K562 (cell line): ENCODE results near the gene HIVEP3. TPM values are rescaled to one million over a fixed set of nuclear protein-coding genes. Genes with fewer than 3 reads are reported as not detected.

Experiments used
- ATAC-seq: fragments of 200-7000 bp; cut with Tn5 transposase; 3 replicates; pipeline ENCODE4 v1.9.1; 2020; ENCODE audit warnings: moderate library complexity
- BruUV-seq: library from RNA; stranded (reverse); fragments of 400-500 nt; replicated peaks from 2 replicates; lab custom pipeline; 2021; lab: Mats Ljungman, UMichigan
- CTCF ChIA-PET: fragments of 300-600 bp; formaldehyde crosslinking; extraction: SDS; loops from one replicate; lab custom pipeline; 2021; ENCODE audit warnings: low intra/inter-chr PET ratio; lab: Yijun Ruan, JAX
- POLR2A ChIA-PET: fragments of 300-600, 350-650 bp; sonication (Branson Sonifier 250); formaldehyde crosslinking; extraction: SDS; loops from one replicate; lab custom pipeline; 2021; ENCODE audit warnings: antibody characterized with exemption, inconsistent platforms; lab: Yijun Ruan, JAX
- DNase-seq, 4 experiments: peaks; one replicate each; pipeline versions ENCODE4 v3.0.0 to v3.0.0-alpha.2; 2011 to 2018; ENCODE audit warnings: low spot score in 3 of 4, mixed read lengths in 3 of 4; ENCODE audit errors: extremely low read depth in 1 of 4
- FAIRE-seq: peaks from 2 replicates; lab custom pipeline; 2011; peaks lifted over from hg19 to GRCh38; lab: Jason Lieb, UNC
- H2AFZ ChIP-seq: 2 replicates; pipeline ENCODE4 v1.6.0; 2011; ENCODE audit warnings: low read depth, low read length, control low read depth, inconsistent platforms
- H3K27ac ChIP-seq: fragments of 200-600 bp; 3 replicates; pipeline ENCODE4 v1.8.0; 2011; ENCODE audit warnings: low read depth, mild to moderate bottlenecking, control low read depth, inconsistent platforms, low read length, moderate library complexity, mixed read lengths; ENCODE audit errors: extremely low read depth
- H3K27me3 ChIP-seq, 2 experiments: fragments of 300-600 bp in 1 of 2; 2 replicates in 1 of 2; 3 replicates in 1 of 2; pipeline versions ENCODE4 v1.6.0 to v1.8.0; 2011; ENCODE audit warnings: inconsistent platforms in 2 of 2, low read length in 2 of 2, mild to moderate bottlenecking in 1 of 2, mixed read lengths in 1 of 2, moderate library complexity in 1 of 2; ENCODE audit not compliant: control insufficient read depth in 2 of 2, insufficient read depth in 2 of 2
- H3K36me3 ChIP-seq: fragments of 300-600 bp; 3 replicates; pipeline ENCODE4 v1.8.0; 2011; ENCODE audit warnings: mild to moderate bottlenecking, low read length, inconsistent platforms; ENCODE audit not compliant: control insufficient read depth, insufficient read depth
- H3K4me1 ChIP-seq, 2 experiments: fragments of 200-600 bp in 1 of 2; replicated peaks in 1 of 2; 2 replicates in 1 of 2; 3 replicates in 1 of 2; pipeline versions ENCODE4 v1.5.1 to v1.8.0; 2011; ENCODE audit warnings: inconsistent platforms in 2 of 2, low read length in 2 of 2, mild to moderate bottlenecking in 1 of 2, mixed read lengths in 1 of 2, moderate library complexity in 1 of 2; ENCODE audit not compliant: control insufficient read depth in 2 of 2, insufficient read depth in 2 of 2
- H3K4me2 ChIP-seq: 2 replicates; pipeline ENCODE4 v1.6.1; 2011; ENCODE audit warnings: low read length, control low read depth, inconsistent platforms, mixed read lengths; ENCODE audit not compliant: insufficient read depth
- H3K4me3 ChIP-seq: fragments of 200-600 bp; sonication (generic), shearing (Covaris generic); 2 replicates; pipeline ENCODE4 v1.5.1; 2016; ENCODE audit warnings: control low read depth, inconsistent platforms
- H3K79me2 ChIP-seq: fragments of 200-600 bp; 3 replicates; pipeline ENCODE4 v1.8.0; 2011; ENCODE audit warnings: low read length, inconsistent platforms; ENCODE audit not compliant: control insufficient read depth, insufficient read depth
- H3K9ac ChIP-seq, 2 experiments: 2 replicates each; pipeline versions ENCODE4 v1.6.0 to v1.6.1; 2011; ENCODE audit warnings: low read depth in 2 of 2, low read length in 2 of 2, control low read depth in 1 of 2, inconsistent platforms in 1 of 2, mild to moderate bottlenecking in 1 of 2, mixed read lengths in 1 of 2; ENCODE audit not compliant: insufficient read depth in 1 of 2
- H3K9me1 ChIP-seq: one replicate; pipeline ENCODE4 v1.6.0; 2011; ENCODE audit warnings: inconsistent platforms, mild to moderate bottlenecking, low read length, moderate library complexity; ENCODE audit not compliant: control insufficient read depth, insufficient read depth
- H3K9me3 ChIP-seq: replicated peaks from 2 replicates; pipeline ENCODE4 v1.5.1; 2011; ENCODE audit warnings: low read depth, low read length, inconsistent platforms; ENCODE audit not compliant: control insufficient read depth, insufficient read depth
- H4K20me1 ChIP-seq: replicated peaks from 2 replicates; pipeline ENCODE4 v1.6.1; 2011; ENCODE audit warnings: low read length, inconsistent platforms, mixed read lengths; ENCODE audit not compliant: control insufficient read depth, insufficient read depth
- BCOR ChIP-seq: fragments of 450-650 bp; IDR thresholded peaks from 2 replicates; pipeline ENCODE4 v1.6.1; 2016
- BHLHE40 ChIP-seq: IDR thresholded peaks from 2 replicates; pipeline ENCODE4 v1.6.1; 2011; ENCODE audit warnings: low read length, improper control_type of control experiment
- CBX1 ChIP-seq: sonication (generic); IDR thresholded peaks from 2 replicates; pipeline ENCODE4 v1.6.1; 2016; ENCODE audit warnings: antibody characterized with exemption, low read depth, mild to moderate bottlenecking
- CEBPB ChIP-seq: fragments of 450-650 bp; IDR thresholded peaks from 2 replicates; pipeline ENCODE4 v1.6.1; 2016; ENCODE audit warnings: missing genetic modification characterization, missing compliant biosample characterization
- CEBPG ChIP-seq, 3 experiments: fragments of 200-800 bp in 1 of 3; sonication (Bioruptor generic) in 1 of 3; sonication (generic) in 1 of 3; formaldehyde crosslinking in 1 of 3; IDR thresholded peaks in 2 of 3; conservative IDR thresholded peaks in 1 of 3; 2 replicates each; pipeline versions ENCODE4 v1.6.1 to v1.8.0; 2016 to 2022; ENCODE audit warnings: missing compliant biosample characterization in 2 of 3, missing genetic modification characterization in 2 of 3, mild to moderate bottlenecking in 1 of 3, missing genetic modification reagents in 1 of 3
- CHD4 ChIP-seq: fragments of 200-600 bp; sonication (generic); IDR thresholded peaks from 3 replicates; pipeline ENCODE4 v1.6.1; 2012; ENCODE audit warnings: low read depth, mild to moderate bottlenecking, mixed read lengths, low read length, inconsistent platforms; ENCODE audit not compliant: insufficient read depth, insufficient replicate concordance, poor library complexity, severe bottlenecking
- EGR1 ChIP-seq: fragments of 450-650 bp; conservative IDR thresholded peaks from 2 replicates; pipeline ENCODE4 v1.6.1; 2017; ENCODE audit warnings: mild to moderate bottlenecking
- ELF1 ChIP-seq: fragments of 200-800 bp; sonication (Bioruptor generic); IDR thresholded peaks from 2 replicates; pipeline ENCODE4 v1.6.1; 2016; ENCODE audit warnings: missing genetic modification characterization, missing compliant biosample characterization
- ETV1 ChIP-seq: fragments of 450-650 bp; conservative IDR thresholded peaks from 2 replicates; pipeline ENCODE4 v1.6.1; 2016; ENCODE audit warnings: missing genetic modification characterization, control low read depth, low read depth, missing compliant biosample characterization
- GABPA ChIP-seq: fragments of 200-800 bp; sonication (Bioruptor generic); conservative IDR thresholded peaks from 2 replicates; pipeline ENCODE4 v1.6.1; 2016; ENCODE audit warnings: low read depth, missing genetic modification characterization, missing compliant biosample characterization
- OTX1 ChIP-seq: fragments of 450-650 bp; formaldehyde crosslinking; IDR thresholded peaks from 2 replicates; pipeline ENCODE4 v1.4.0; 2022; ENCODE audit warnings: mild to moderate bottlenecking
- RAD51 ChIP-seq: fragments of 450-650 bp; IDR thresholded peaks from 2 replicates; pipeline ENCODE4 v1.7.1; 2016; ENCODE audit warnings: low read depth, mild to moderate bottlenecking, borderline replicate concordance
- RBM25 ChIP-seq: fragments of 200-400 bp; formaldehyde crosslinking; IDR thresholded peaks from 2 replicates; pipeline ENCODE4 v1.6.1; 2018; ENCODE audit warnings: low read length, low read depth, moderate library complexity; ENCODE audit not compliant: severe bottlenecking
- RFX5 ChIP-seq: IDR thresholded peaks from 2 replicates; pipeline ENCODE4 v1.6.1; 2011; ENCODE audit warnings: low read depth, mild to moderate bottlenecking, improper control_type of control experiment, low read length
- TCF3 ChIP-seq: sonication (generic); formaldehyde crosslinking; IDR thresholded peaks from 2 replicates; pipeline ENCODE4 v1.4.0; 2020; ENCODE audit warnings: mild to moderate bottlenecking, missing genetic modification reagents
- USF1 ChIP-seq: sonication (generic); formaldehyde crosslinking; IDR thresholded peaks from 2 replicates; pipeline ENCODE4 v1.9.0; 2022; ENCODE audit warnings: mild to moderate bottlenecking, missing genetic modification reagents
- USF2 ChIP-seq: sonication (generic); formaldehyde crosslinking; IDR thresholded peaks from 2 replicates; pipeline ENCODE4 v1.5.0; 2020; ENCODE audit warnings: missing genetic modification reagents
- ZNF324 ChIP-seq: fragments of 250-450 bp; sonication (Bioruptor Pico); IDR thresholded peaks from 2 replicates; pipeline ENCODE4 v1.4.0; 2020; ENCODE audit warnings: mild to moderate bottlenecking
- WGBS: fragments of 100-300 bp; shearing (Covaris generic); methylation state at CpG from one replicate; pipeline ENCODE4 v1.1.6; 2016; ENCODE audit warnings: low coverage, mixed read lengths; ENCODE audit not compliant: insufficient coverage; ENCODE audit errors: missing lambda C conversion rate; 5-methylcytosine and 5-hydroxymethylcytosine counted together
- in situ Hi-C: fragments of 300-500 bp; cut with MboI; formaldehyde crosslinking; loops from 4 replicates; pipeline ENCODE4 v1.15.0; 2018; ENCODE audit warnings: inconsistent platforms, mixed read lengths
- intact Hi-C: fragments of 100-400 bp; cut with micrococcal nuclease; formaldehyde crosslinking; loops from 2 replicates; pipeline ENCODE4 v1.14.2; 2022
- polyA plus RNA-seq, 8 experiments: library from polyadenylated mRNA; depleted of rRNA in 4 of 8; stranded (reverse) in 5 of 8; unstranded in 3 of 8; fragments of >200 nt; fragmentation: Nextera tagmentation in 2 of 8; fragmentation: Illumina TruSeq in 1 of 8; extraction: Ambion mirVana in 2 of 8; extraction: Trizol in 1 of 8; gene quantifications; 2 replicates each; pipeline versions ENCODE4 v1.2.1 to v1.2.3, GENCODE V29; 2011 to 2014; ENCODE audit warnings: inconsistent platforms in 1 of 8, missing spikeins in 1 of 8
- total RNA-seq, 7 experiments: library from RNA; depleted of rRNA in 6 of 7; stranded (reverse); fragments of >200 nt in 6 of 7; fragmentation: Illumina TruSeq in 2 of 7; extraction: Trizol in 2 of 7; gene quantifications; 2 replicates each; pipeline versions ENCODE4 v1.2.1 to v1.2.3, GENCODE V29; 2011 to 2021; ENCODE audit warnings: low replicate concordance in 1 of 7

Gene HIVEP3
- total and polyA plus RNA-seq, 9 of the 15 experiments (the other 6 are each of a cell fraction or from before 2014, with no cell fraction given): 0.09 to 0.58 (median 0.34) TPM; not detected in 1

GRCh38 chr1:41739061-41739955, 179.4 kb downstream of the HIVEP3 start:
- no peak overlapping the region for H3K27ac ChIP-seq
- no peaks in the 10 kb centered on the region for H3K79me2 ChIP-seq
- BruUV-seq: no TSS peak
- no peak for FAIRE-seq
- H4K20me1 ChIP-seq: no peaks in the 10 kb centered on the region
- intact Hi-C loops (no loop called here), in situ Hi-C loops (no loop called here)
- no peak overlapping the region for H3K4me2 ChIP-seq
- no peak overlapping the region for H3K4me3 ChIP-seq
- WGBS: 6% methylated on average over 21 of the region's 21 CpGs
- H3K9me1 ChIP-seq: peaks cover 3% of the 10 kb centered on the region
- ATAC-seq: peak; percentile 63; the same call in 2 of the 3 replicates
- peak overlapping the region in 1 of 2 experiments; percentile 39; a peak in 1 of 4 replicates for H3K9ac ChIP-seq
- H3K27me3 ChIP-seq: peaks cover 3 to 57% of the 10 kb centered on the region in 2 experiments
- H3K4me1 ChIP-seq: peaks cover 0 to 4% of the 10 kb centered on the region in 2 experiments; a peak in 2 of 5 replicates
- H3K36me3 ChIP-seq: no peaks in the 10 kb centered on the region
- H2AFZ ChIP-seq: no peak overlapping the region; the same call in 1 of the 2 replicates
- DNase-seq: no peak
- ChIA-PET POLR2A (interaction anchor here (0.6 kb wide), 1 partner anchor 79 kb away, joined by 3 read pairs; no protein-coding TSS in a partner anchor), CTCF (no interaction called here)
- no peaks in the 10 kb centered on the region for H3K9me3 ChIP-seq
- TF ChIP-seq RFX5 (no peak), RAD51 (peak; percentile 61), RBM25 (peak; percentile 70), EGR1 (no peak), BCOR (peak; percentile 51; the same call in 1 of the 2 replicates), ELF1 (tag) (peak; percentile 53; the same call in 1 of the 2 replicates), USF1 (peak; percentile 49; the same call in 1 of the 2 replicates), BHLHE40 (peak; percentile 75), OTX1 (CRISPR knock-in tag) (0 out of 2 replicates have a peak, but pooled peaks have one; percentile 11), TCF3 (CRISPR knock-in tag) (no peak), CHD4 (peak; percentile 83), CBX1 (peak; percentile 83; the same call in 1 of the 2 replicates), GABPA (tag) (peak; percentile 59), ETV1 (tag) (0 out of 2 replicates have a peak, but pooled peaks have one; percentile 7), CEBPB (peak; percentile 80), CEBPG (CRISPR knock-in tag; IDR thresholded peaks at IDR 0.05) (no peak), CEBPG (tag; conservative IDR thresholded peaks at IDR 0.05 in 1 of 2, IDR thresholded peaks at IDR 0.05 in 1 of 2) (peak in 1 of 2 experiments; percentile 60; a peak in 1 of 4 replicates), ZNF324 (CRISPR knock-in tag) (no peak), USF2 (peak; percentile 77)
